ENCODE measurements around the gene HIRIP3.

DNA sequence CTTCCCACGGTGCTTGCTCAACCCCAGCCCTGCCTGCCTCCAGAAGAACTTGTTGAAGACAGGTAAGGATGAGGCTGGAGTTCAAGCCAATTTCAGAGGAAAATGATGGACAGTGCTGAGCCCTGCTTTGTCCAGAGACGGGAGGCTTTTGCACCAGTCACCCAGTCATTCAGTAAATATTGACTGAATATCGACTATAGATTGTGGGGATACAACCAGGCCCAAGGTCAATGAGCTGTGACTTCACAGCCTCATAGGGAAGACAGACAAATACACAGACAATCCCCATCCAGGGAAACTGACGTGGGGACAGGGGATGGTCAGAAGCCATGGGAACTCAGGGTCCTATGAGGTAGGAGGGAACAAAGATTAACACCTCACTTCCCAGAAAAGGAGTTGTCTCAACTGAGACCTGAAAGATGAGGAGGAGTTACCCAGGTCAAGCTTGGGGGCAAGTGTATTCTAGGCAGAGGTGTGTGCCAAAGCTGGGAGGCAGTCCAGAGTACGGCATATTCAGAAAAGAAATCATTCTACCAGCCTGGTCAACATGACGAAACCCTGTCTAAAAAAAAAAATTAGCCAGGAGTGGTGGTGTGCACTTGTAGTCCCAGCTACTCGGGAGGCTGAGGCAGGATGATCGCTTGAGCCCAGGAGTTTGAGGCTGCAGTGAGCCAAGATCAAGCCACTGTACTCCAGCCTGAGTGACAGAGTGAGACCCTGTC lies 21.3 kb upstream of the HIRIP3 start:
- no peak for TF ChIP-seq TAF1 (IDR thresholded peaks at IDR 0.05; ENCODE audit: low read depth)
- TF ChIP-seq, protein P1, sequence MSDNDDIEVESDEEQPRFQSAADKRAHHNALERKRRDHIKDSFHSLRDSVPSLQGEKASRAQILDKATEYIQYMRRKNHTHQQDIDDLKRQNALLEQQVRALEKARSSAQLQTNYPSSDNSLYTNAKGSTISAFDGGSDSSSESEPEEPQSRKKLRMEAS (IDR thresholded peaks at IDR 0.05): no peak
- no peak for TF ChIP-seq FOXM1 (IDR thresholded peaks at IDR 0.05; ENCODE audit: borderline replicate concordance, low read depth)
- TF ChIP-seq REST (IDR thresholded peaks at IDR 0.05; ENCODE audit: low read depth): no peak
- TF ChIP-seq CEBPB (IDR thresholded peaks at IDR 0.05): no peak
- no peak for TF ChIP-seq RAD21 (IDR thresholded peaks at IDR 0.05; ENCODE audit: low read depth)
- TF ChIP-seq EP300 (IDR thresholded peaks at IDR 0.05; ENCODE audit: borderline replicate concordance): no peak
- no peak for TF ChIP-seq TCF12 (IDR thresholded peaks at IDR 0.05; ENCODE audit: low read depth)
- TF ChIP-seq USF1 (IDR thresholded peaks at IDR 0.05): no peak
- TF ChIP-seq CREB1 (IDR thresholded peaks at IDR 0.05; ENCODE audit: low read depth): no peak
- TF ChIP-seq YY1 (IDR thresholded peaks at IDR 0.05; ENCODE audit: low read depth): no peak
- TF ChIP-seq NFIC (IDR thresholded peaks at IDR 0.05): no peak
